SK-MEL-5 (cell line): ENCODE results near the gene ZNF451. TPM values are rescaled to one million over a fixed set of nuclear protein-coding genes. Genes with fewer than 3 reads are reported as not detected.
"Not testable (repeated sequence)": the region's sequence is repeated elsewhere in the genome, so short reads cannot be mapped to it uniquely, and the experiment has no call there.

Experiments
- DNase-seq: peaks from one replicate; pipeline ENCODE4 v3.0.0-alpha.2; 2016; ENCODE audit warnings: low read depth, low spot score
- in situ Hi-C: cut with HindIII; loops from 2 replicates; pipeline ENCODE4 v1.10.0; 2016; ENCODE audit warnings: low sequenced_read_pairs, high pct_unique_total_duplicates, low pct_unique_long_range_greater_than_20kb
- total RNA-seq: library from RNA; depleted of rRNA; stranded (reverse); fragments of >200 nt; shearing (Covaris generic); gene quantifications from 2 replicates; pipeline ENCODE4 v1.2.3, GENCODE V29; 2014

Gene ZNF451
- total RNA-seq, 1 experiment from 2014 or later: 33.9 TPM

GRCh38 chr6:57087916-57088315 is 2.1 kb upstream of the ZNF451 start:
- in situ Hi-C loops: no loop called here

GRCh38 chr6:57089265-57089664 is 723 bp upstream of the ZNF451 start:
- DNase-seq: no peak
- in situ Hi-C loops: no loop called here

More at GRCh38 chr6:57087916-57088315, 2.1 kb upstream of the ZNF451 start:
- DNase-seq: no peak

GRCh38 chr6:57090458-57091067 is 575 bp downstream of the ZNF451 start:
- in situ Hi-C loops, DNase-seq: not testable (repeated sequence)

- in situ Hi-C loops: not testable (repeated sequence)
Measured at GRCh38 chr6:57091375-57091774, 1.4 kb downstream of the ZNF451 start.

GRCh38 chr6:57094689-57095088 is 4.7 kb downstream of the ZNF451 start:
- in situ Hi-C loops: no loop called here
- DNase-seq: no peak

More at GRCh38 chr6:57091375-57091774, 1.4 kb downstream of the ZNF451 start:
- DNase-seq: not testable (repeated sequence)

- DNase-seq: no peak
- in situ Hi-C loops: no loop called here
Measured at GRCh38 chr6:57097596-57097995, 7.6 kb downstream of the ZNF451 start.

GRCh38 chr6:57102976-57103375 is 13.0 kb downstream of the ZNF451 start:
- in situ Hi-C loops: no loop called here
- no peak for DNase-seq

- DNase-seq: no peak
- in situ Hi-C loops: no loop called here
Measured at GRCh38 chr6:57104336-57104735, 14.3 kb downstream of the ZNF451 start.

GRCh38 chr6:57106990-57107389 is 17.0 kb downstream of the ZNF451 start:
- DNase-seq: no peak
- in situ Hi-C loops: no loop called here

- DNase-seq: no peak
- in situ Hi-C loops: no loop called here
Measured at GRCh38 chr6:57108691-57109090, 18.7 kb downstream of the ZNF451 start.

GRCh38 chr6:57109880-57110279 is 19.9 kb downstream of the ZNF451 start:
- DNase-seq: no peak
- in situ Hi-C loops: no loop called here

- no peak for DNase-seq
- in situ Hi-C loops: no loop called here
Measured at GRCh38 chr6:57113105-57113504, 23.1 kb downstream of the ZNF451 start.

- in situ Hi-C loops: no loop called here
- no peak for DNase-seq
Measured at GRCh38 chr6:57116776-57117175, 26.8 kb downstream of the ZNF451 start.

GRCh38 chr6:57117796-57118195 is 27.8 kb downstream of the ZNF451 start:
- DNase-seq: no peak
- in situ Hi-C loops: no loop called here

GRCh38 chr6:57123111-57123510 is 33.1 kb downstream of the ZNF451 start:
- in situ Hi-C loops: no loop called here
- no peak for DNase-seq

GRCh38 chr6:57127763-57128162 is 37.8 kb downstream of the ZNF451 start:
- DNase-seq: no peak
- in situ Hi-C loops: no loop called here

GRCh38 chr6:57130661-57131177 is 40.7 kb downstream of the ZNF451 start:
- peak; percentile 8 for DNase-seq
- in situ Hi-C loops: no loop called here

- no peak for DNase-seq
- in situ Hi-C loops: no loop called here
Measured at GRCh38 chr6:57134954-57135353, 45.0 kb downstream of the ZNF451 start.

- in situ Hi-C loops: no loop called here
- no peak for DNase-seq
Measured at GRCh38 chr6:57135885-57136284, 45.9 kb downstream of the ZNF451 start.

GRCh38 chr6:57137350-57137749 is 47.4 kb downstream of the ZNF451 start:
- DNase-seq: no peak
- in situ Hi-C loops: no loop called here
